Stimulated activated CD4-positive, alpha-beta T cell treated with anti-CD3 and anti-CD28 coated beads, Interleukin-4, amount 100 ng/mL, for 24 hours (primary cell): Measurements from ENCODE around the gene ANKZF1.
"Not testable (repeated sequence)": the region's sequence is repeated elsewhere in the genome, so short reads cannot be mapped to it uniquely, and the experiment has no call there.

Source experiments
- DNase-seq: peaks from one replicate; pipeline ENCODE4 v3.0.0-alpha.2; 2020

Gene ANKZF1

DNA sequence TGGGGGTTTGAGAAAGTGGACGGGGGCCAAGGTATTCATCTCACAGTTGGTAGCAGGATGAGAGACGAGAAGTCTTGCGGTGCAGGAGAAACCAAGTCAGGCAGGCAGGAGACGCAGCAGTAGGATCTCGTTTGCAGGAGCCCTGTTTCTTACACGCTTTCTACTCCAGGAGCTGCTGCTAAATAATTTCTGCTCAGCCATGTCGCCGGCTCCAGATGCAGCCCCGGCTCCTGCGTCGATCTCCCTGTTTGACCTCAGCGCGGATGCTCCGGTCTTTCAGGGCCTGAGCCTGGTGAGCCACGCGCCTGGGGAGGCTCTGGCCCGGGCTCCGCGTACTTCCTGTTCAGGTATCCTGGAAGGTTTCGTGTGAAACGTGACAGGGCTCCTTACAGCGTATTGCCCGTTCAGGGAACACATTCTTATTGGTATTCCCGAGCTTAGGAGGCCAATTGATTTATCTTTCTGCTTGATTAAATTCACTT lies 494 bp downstream of the ANKZF1 start:
- DNase-seq: peak; percentile 60

DNA sequence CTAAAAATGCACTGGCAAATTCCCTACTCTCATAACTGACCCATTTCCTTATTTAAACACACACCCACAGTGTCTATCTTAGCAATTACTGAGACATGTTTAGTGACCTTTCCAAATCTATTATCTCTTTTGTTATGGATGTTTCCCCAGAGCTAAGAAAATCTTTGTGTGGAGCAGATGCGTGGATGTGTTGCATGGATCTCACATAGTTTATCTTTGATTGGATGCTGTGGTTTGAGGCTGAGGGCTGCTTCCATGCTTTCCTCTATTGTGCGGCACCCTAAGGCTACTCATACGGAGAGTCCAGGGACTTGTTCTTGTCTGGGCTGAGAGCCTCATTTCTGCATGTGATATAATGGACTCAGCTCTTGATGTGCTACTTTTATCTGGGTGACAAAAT lies 4.7 kb downstream of the ANKZF1 start:
- no peak for DNase-seq

DNA sequence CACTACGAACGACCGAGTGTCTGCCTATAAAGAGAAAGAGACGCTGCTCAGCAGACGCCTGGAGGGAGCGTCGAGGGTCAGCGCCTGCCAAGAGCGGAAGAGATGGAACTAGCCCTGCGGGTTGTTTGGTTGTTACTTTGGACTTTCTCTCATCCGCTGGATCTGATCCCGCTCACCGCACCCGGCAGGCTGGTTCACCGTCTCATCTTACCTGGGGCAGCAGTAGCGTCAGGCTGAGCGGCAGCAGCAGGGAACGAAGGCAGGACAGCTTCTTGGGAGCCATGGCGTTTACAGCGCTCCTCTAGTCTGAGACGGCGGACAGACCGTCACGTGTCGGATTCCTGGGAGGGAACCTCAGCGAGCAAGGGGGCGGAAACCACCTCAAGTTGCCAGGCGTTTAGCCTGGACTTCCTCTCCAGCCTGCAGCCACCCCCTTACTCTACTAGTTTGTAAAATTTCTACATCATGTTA lies 13.7 kb downstream of the ANKZF1 start:
- DNase-seq: no peak

DNA sequence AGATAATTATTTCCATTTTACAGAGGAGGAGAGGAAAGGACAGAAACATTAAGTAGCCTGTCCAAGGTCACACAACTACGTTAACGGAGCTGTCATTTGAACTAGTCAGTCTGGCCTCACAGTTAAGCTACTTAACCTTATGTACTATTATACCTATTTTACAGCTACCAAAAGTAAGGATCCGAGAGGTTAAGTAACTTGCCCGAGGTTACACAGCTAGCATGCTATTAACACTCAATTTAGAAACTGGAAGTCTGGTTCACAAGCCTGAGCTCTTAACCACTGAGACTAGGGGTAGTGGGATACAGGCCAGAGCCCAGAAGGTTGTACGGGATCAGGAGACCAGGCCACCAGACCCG lies 15.2 kb downstream of the ANKZF1 start:
- no peak for DNase-seq

DNA sequence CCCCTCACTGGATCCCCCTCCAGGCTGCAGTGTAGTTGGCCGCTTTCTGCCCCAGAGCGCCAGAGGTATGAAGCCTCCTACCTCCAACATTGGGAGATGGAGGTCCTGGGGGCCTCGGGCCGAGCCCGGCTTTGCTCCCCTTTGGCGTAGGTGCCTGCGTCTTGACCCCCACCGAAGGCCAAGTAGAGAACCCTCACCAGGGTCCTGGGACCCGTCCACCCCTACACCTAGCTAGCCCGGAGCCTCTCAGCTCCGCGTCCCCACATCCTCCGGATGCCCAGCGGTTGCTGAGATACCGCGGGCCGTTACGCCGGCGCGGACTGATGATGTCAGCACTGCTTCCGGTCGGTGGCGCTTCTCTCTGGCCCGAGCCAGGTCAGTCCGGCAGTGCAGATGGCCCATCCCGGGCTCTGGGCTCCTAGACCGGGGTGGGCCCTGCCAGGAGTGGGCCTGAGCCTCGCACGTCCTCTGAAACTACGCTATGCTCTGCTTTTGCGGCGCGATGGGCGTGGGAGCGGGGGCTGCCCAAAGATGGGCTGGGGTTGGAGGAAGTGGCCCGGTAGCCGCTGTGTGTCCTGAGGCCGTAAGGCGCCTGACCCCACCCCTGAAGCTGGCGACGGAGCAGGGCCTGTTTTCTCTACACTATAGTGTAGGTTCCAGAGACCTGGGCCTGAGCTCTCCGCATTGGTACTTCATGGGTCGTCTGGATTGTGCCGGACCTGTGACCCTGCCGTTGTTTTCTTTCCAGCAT lies 15.7 kb downstream of the ANKZF1 start, which contains the start of the genes GLB1L and STK16:
GLB1L (minus strand) TSS at position 297 of the 751 bp plus-strand sequence. CDS start 1,871 bp downstream, outside the sequence.
STK16 (plus strand) TSS at position 332 of the 751 bp plus-strand sequence. CDS start 521 bp downstream, outside the sequence.
- peak; percentile 89 for DNase-seq

DNA sequence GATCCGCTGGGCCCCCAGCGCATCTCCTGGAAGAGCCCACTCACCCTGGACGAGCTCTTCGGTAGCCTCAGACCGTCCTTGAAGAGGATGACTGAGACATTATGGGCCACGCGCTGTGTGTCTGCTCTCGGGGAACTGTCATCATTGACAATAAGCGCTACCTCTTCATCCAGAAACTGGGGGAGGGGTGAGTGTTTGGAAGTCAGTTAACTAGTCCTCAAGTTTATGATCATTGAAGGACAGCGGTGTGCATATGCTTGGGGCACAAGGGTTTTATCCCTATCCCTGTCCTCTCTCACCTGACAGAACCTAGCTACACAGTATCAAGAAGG lies 16.3 kb downstream of the ANKZF1 start:
- no peak for DNase-seq

DNA sequence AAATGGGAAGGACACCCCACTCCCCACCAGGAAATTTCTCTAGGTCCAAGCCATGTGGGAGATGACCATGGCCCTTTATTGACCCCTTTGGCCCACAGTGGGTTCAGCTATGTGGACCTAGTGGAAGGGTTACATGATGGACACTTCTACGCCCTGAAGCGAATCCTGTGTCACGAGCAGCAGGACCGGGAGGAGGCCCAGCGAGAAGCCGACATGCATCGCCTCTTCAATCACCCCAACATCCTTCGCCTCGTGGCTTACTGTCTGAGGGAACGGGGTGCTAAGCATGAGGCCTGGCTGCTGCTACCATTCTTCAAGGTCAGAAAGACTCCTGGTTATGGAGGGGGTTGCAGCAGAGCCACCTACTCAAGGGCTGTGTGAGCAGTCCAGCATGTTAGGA lies 17.0 kb downstream of the ANKZF1 start:
- no peak for DNase-seq

DNA sequence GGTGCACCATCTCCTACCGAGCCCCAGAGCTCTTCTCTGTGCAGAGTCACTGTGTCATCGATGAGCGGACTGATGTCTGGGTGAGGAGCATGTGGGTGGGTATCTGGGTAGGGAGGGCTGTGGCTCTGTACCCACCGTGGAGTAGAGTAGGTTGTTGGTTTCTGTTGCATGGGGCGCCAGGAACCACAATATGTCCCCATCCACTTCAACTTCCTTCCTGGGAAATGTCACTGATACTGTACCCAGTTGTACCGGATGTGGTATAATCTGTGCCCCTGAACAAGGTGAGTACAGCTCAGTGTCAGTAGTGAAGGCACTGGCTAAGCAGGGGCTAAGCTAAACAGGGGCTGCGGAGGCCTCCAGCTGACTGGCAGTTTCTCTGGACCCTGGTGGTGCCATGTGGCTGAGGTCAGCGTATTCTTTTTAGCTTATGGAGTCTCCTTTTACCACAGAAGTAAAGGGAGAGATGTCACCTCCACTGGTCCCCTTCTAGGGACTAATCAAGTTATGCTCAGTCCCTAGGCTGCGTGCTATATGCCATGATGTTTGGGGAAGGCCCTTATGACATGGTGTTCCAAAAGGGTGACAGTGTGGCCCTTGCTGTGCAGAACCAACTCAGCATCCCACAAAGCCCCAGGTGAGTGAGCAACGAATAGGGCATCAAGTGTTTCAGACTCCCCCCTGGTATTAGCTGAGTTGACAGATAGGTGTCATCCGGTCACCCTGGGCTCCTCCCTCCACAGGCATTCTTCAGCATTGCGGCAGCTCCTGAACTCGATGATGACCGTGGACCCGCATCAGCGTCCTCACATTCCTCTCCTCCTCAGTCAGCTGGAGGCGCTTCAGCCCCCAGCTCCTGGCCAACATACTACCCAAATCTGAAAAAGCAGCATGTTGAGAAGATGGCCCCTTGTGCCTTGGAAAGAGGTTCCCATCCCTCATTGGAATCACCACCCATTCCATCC lies 18.4 kb downstream of the ANKZF1 start:
- peak; percentile 66 for DNase-seq

DNA sequence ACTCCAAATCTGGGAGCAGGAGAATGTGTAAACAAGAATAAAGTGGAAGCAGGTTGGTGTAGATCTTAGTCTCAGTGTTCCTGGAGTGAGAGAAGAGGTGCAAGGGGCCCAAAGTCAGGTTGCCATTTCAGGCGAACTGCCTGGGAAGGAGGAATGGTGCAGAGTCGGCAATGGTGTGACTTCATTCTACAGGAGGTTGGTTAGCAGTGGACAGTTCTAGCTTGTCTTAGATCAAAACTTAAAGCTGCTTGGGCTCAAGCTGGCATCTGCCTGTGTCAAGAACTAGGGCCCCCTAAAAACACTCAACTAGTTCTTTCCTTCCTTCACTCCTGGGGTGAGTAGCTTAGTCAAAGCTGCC lies 19.2 kb downstream of the ANKZF1 start:
- DNase-seq: no peak

DNA sequence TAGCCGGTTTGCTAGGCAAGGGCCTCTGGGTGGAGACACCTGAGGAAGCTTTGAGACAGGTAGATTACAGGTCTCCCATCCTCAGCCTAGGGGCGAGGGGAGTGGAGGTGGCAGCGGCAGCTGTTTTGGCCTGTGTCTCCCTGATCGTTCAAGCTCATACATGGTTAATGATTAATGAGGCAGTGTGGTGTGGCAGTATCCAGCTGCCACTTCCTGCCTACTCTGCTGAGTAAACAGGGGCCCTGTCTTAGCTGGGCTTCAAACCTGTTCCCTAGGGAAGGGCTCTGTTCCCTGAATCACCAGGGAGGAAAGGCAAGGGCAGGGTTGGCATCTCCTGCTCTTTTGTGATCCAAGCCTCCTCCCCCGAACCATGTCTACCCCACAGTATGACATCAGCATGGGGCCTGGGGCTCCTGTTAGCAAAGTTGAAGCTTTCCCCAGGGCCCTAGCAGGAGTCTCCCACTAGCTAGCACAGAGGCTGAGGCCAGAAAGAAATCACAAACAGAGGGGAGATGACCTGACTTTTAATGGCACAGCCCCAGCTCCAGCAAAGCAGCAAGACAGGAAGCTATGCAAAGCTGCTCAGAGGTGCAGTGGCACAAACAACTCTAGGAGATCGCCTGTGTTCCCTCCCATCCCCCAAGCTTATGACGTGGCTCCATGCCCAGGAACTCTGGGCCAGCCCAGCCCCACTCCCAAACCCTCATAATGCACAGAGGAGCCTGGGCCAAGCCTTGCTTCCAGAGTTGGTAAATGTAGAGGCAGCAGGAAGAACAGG lies 19.8 kb downstream of the ANKZF1 start:
- DNase-seq: peak; percentile 39

DNA sequence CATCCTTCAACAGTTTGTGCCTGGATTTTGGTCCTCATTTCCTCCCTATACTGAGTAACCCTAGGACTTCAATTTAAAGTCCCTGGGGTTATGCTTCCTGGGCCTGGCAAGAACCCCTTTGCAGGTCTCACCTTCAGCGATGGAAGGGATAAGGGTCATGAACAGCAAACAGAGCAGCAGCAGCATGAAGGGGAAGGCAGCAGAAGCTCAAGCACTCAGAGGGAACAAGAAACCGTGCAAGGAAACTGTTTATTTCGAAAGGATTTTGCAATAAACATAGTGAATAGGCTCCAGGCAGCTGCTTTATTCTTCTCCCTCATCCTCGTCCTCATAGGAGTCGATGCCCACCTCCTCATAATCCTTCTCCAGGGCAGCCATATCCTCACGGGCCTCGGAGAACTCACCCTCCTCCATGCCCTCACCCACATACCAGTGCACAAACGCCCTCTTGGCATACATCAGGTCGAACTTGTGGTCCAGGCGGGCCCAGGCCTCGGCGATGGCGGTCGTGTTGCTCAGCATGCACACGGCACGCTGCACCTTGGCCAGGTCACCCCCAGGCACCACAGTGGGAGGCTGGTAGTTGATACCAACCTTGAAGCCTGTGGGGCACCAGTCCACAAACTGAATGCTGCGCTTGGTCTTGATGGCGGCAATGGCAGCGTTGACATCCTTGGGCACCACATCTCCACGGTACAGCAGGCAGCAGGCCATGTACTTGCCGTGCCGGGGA lies 20.6 kb downstream of the ANKZF1 start:
- no peak for DNase-seq

DNA sequence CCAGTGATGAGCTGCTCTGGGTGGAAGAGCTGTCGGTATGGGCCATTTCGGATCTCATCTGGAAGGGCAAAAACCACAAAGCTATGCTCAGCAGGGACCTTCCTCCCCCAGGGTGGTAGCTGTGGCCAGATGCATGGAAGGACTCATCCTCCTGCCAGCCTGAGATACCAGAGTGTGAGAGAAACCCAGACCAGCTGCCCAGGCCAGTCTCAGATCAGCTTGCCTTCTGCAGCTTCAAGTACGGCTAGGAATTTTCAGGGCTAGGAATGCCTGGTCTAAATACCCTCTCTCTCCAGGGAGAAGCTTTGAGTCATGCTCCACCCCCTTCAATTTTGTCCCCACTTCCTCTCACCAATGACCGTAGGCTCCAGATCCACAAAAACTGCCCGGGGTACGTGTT lies 22.1 kb downstream of the ANKZF1 start:
- DNase-seq: no peak

DNA sequence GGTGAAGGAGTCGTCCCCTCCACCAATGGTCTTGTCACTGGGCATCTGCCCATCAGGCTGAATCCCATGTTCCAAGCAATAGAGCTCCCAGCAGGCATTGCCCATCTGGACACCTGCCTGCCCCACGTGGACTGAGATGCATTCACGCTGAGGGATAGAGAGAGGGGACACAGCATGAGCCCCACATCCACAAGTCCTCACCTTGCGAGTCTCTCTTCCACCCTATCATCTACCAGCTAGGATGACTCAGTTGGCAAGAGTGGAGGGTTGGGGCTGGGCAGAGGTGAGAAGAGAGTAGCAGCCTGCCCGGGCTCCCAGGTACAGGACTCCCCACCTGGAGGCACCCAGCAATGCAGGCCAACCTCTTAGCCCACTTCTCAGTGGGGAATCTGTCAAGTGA lies 22.5 kb downstream of the ANKZF1 start:
- peak; percentile 37 for DNase-seq

DNA sequence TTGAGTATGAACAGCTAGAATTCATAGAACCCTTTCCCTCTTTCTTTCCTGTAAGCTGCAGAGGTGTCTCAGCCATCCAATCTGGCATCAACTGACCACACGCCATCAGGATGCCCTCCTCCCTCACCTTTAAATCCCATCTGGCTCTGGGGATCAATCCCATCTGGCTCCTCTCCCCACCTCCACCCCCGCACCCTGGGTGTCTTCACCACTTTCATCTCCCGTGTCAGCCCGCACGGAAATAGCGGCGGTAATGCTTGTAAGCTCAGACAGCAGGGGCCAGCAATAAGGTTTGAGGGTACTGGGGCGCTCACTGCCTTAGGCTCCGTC lies 22.9 kb downstream of the ANKZF1 start:
- peak; percentile 48 for DNase-seq

DNA sequence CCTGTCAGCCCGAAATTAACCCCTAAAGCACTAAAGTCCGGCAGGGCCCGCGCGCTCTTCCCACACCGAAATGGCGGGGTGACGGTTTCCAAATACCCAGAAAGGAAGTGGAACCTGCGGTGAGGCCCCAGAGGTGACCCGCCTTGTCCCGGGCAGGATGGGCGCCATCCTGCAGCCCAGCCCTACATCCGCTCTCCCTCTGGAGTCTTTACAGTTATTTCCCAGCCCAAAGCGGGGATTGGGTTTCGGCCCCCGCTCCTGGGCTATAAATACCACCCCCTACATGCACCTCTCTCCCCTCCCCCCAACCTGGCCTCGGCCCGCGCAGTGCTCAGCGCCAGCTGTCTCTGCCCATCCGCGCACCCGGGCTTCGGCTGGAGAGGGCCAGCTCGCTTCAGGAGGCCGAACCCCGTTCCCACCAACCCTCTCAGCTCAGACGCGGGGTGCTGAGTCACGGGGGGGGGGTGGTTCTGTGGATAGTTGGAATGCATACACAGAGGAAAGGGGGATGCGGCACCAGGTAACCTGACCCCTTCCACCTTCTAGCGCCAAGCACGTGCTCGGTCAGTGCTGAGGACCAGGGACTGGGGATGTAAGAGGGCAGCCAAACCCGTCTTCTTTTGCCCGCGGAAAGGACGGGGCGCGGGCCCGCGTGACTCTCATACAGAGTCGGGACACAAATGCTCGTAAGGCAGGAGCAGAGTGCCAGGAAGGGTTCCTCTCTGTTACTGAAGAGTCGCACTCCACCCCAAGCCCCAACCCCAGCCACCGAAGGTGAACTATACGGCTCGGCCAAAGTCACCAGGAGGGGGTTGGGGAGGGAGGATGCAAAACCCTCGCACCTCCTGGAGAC lies 23.5 kb downstream of the ANKZF1 start, which contains the start of gene TUBA4B:
TUBA4B (plus strand) TSS at position 344 of the 853 bp plus-strand sequence; CDS start at position 509, 165 bp downstream.
- DNase-seq: peak; percentile 50

DNA sequence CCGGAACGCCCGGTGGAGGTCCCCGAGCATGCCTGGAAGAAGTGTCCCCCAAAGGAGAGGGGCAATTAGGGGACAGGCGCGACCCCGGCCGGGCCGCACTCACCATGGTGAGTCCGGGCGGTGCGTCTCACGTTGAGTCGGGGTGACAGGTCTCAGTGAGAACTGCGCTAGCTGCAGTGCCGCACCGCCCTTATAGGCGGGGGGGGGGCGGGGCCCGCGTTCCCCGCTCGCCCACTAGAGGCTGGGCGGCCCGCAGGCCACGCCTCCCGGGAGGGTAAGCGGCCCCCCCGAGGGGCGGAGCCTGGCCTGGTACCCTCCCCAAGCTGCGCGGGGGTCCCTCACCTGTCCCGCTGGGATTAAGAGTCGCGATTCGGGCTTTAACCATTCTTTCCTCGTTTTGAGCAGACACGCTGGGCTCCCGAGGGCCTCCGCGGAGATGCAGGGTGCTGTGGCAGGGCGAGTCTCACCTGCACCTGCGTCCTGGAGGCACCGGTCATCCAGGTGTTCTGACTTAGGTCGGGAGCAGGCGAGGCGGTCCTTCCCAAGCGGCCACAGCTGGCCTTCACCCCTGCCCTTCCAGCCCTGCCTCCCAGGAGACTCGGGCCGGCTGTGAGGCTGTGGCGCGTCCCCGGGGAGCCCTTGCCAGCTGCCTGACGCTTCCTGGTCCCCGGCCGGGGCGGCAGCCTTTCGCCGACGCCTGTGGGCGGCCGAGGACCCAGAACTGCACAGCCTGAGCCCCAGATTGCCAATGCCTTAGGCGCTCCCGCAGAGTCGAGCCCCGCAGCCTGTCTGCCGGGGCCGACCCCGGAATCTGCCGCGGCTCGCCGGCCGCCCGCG lies 24.4 kb downstream of the ANKZF1 start, which contains the start of gene TUBA4A:
TUBA4A (minus strand) TSS at position 166 of the 837 bp plus-strand sequence; CDS start at position 106, 60 bp downstream.
- peak; percentile 89 for DNase-seq

DNA sequence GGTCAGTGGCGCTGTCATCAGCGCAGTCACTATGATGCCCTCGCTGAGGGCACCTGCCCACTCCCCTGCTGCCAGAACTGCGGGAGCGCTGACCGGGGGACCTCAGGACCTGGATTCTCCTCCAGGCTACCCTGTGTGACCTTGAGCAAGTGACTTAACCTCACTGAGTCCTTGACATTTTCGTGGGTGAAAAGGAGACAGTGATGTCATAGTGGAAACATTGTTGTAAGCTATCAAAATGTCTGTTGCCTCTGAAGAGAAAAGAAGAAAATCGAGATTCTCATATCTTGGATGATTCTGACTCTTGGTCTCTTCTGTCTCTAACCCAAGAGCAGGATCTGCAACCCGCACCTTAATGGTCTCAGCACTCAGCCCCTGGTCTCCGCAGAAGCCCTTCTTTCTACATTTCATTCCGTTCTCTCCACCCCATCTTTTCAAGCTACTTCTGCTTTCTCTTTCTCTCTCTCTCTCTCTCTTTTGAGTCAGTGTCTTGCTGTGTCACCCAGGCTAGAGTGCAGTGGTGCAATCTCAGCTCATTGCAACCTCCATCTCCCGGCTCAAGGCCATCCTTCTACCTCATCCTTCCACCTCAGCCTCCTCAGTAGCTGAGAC lies 25.1 kb downstream of the ANKZF1 start:
- DNase-seq: peak; percentile 44

DNA sequence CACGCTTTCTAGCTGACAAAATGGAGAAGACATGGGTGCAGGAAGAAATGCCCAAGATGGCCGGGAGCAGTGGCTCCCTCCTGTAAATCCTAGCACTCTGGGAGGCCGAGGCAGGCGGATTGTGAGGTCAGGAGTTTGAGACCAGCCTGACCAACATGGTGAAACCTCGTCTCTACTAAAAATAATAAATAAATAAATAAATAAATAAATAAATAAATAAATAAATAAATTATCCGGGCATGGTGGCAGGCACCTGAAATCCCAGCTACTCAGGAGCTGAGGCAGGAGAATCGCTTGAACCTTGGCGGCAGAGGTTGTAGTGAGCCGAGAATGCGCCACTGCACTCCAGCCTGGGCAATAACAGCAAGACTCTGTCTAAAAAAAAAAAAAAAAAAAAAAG lies 29.3 kb downstream of the ANKZF1 start:
- DNase-seq: not testable (repeated sequence)

DNA sequence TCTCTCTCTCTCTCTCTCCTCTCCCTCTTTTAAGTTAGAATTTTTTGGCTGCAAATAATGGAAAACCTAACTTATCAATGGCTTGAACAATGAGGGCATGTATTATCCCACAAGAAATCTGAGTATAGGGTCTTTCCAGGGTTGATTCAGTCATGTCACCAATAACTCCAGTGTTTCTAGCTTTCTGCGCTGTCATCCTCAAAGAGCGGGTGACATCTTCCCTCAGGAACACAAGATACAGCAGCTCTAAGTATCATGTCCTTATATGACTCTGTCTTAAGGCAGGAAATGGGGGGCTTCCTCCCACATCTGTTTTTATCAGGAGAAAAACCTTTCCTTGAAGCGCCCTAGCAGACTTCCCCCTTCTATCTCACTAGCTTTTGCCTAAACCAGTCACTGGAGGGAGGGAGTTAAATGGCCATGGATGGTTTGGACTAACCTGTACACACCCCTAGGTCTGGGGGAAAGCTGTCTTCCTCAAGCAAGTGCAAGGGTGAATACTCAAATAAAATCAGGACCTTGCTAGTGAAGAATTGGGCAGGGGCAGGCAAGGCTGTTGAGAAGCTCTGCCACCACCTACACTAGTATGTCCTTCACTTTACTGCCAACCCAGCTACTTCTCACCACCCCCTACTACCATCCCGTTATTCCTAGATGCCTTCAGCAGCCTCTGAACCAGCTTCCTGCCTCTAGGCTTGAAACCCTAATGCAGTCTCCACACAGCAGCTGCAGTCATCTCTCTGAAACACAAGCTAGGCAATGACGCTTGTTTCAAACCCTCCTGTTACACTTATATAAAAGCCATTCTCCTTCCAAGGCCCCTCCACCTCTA lies 31.6 kb downstream of the ANKZF1 start:
- DNase-seq: no peak
